LNCaP clone FGC (cell line): ENCODE results near the gene RGMA.
"Not testable (repeated sequence)": the region's sequence is repeated elsewhere in the genome, so short reads cannot be mapped to it uniquely, and the experiment has no call there.

Experiments used
- DNase-seq: peaks from one replicate; pipeline ENCODE4 v3.0.0-alpha.2; 2011; ENCODE audit warnings: low read depth
- H3K4me3 ChIP-seq: 2 replicates; pipeline ENCODE4 v1.5.1; 2011; ENCODE audit warnings: mild to moderate bottlenecking, low read depth, low read length, control low read depth
- TF ChIP-seq, protein P1 (sequence below): IDR thresholded peaks from 2 replicates; pipeline ENCODE4 v1.5.1; 2012; ENCODE audit warnings: mild to moderate bottlenecking; ENCODE audit not compliant: control insufficient read depth, insufficient read depth; ENCODE audit errors: extremely low read depth

RGMA gene

DNA sequence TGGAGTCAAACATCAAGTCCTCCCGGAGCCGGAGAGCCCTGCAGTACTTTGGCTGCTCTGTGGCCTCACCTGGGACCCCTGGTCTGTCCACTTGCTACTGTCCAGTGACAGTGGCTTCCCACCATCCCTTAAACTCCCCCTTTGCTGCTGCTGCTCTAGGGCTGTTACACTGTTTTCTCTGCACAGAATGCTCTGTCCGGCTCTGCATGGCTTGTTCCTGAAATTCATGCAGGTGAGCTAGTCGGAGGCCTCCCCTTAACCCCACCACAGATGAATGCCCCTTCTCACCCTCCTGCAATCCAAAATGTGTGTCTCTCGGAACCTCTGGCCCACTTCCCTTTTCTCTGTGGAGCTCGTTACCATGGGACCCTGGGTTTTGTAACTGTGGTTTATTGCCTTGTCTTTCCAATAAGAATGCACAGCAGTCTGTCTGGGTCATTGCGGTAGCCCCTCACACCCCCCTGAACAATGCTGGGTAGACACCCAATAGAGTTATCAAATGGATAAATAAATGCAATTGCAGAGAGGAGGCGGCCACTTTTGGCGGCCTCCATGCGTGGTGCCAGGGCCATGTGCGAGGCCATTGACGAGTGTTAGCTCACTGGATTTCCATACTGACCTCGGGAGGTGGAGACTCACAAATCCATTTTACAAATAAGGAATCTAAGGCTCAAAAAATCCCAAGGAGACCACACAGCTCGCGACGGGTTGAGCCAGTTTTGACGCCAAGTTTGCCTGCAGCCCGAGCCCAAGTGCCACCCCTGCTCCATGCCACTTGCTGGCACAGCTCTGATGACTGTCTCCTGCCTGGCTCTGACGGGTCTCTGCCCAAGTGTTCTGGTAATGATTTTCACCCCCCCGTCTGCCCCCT, 48.5 kb downstream of the RGMA start:
- no peak for DNase-seq
- no peak overlapping the region for H3K4me3 ChIP-seq
- TF ChIP-seq, protein P1, sequence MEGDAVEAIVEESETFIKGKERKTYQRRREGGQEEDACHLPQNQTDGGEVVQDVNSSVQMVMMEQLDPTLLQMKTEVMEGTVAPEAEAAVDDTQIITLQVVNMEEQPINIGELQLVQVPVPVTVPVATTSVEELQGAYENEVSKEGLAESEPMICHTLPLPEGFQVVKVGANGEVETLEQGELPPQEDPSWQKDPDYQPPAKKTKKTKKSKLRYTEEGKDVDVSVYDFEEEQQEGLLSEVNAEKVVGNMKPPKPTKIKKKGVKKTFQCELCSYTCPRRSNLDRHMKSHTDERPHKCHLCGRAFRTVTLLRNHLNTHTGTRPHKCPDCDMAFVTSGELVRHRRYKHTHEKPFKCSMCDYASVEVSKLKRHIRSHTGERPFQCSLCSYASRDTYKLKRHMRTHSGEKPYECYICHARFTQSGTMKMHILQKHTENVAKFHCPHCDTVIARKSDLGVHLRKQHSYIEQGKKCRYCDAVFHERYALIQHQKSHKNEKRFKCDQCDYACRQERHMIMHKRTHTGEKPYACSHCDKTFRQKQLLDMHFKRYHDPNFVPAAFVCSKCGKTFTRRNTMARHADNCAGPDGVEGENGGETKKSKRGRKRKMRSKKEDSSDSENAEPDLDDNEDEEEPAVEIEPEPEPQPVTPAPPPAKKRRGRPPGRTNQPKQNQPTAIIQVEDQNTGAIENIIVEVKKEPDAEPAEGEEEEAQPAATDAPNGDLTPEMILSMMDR: no peak

- not testable (repeated sequence) for H3K4me3 ChIP-seq, DNase-seq
These were observed 49.3 kb downstream of the RGMA start for GRCh38 chr15:93039562-93040287.

- no peak overlapping the region for H3K4me3 ChIP-seq
- TF ChIP-seq, protein P1: no peak
- DNase-seq: no peak
These were observed 50.9 kb downstream of the RGMA start for GRCh38 chr15:93037820-93038705.

DNA sequence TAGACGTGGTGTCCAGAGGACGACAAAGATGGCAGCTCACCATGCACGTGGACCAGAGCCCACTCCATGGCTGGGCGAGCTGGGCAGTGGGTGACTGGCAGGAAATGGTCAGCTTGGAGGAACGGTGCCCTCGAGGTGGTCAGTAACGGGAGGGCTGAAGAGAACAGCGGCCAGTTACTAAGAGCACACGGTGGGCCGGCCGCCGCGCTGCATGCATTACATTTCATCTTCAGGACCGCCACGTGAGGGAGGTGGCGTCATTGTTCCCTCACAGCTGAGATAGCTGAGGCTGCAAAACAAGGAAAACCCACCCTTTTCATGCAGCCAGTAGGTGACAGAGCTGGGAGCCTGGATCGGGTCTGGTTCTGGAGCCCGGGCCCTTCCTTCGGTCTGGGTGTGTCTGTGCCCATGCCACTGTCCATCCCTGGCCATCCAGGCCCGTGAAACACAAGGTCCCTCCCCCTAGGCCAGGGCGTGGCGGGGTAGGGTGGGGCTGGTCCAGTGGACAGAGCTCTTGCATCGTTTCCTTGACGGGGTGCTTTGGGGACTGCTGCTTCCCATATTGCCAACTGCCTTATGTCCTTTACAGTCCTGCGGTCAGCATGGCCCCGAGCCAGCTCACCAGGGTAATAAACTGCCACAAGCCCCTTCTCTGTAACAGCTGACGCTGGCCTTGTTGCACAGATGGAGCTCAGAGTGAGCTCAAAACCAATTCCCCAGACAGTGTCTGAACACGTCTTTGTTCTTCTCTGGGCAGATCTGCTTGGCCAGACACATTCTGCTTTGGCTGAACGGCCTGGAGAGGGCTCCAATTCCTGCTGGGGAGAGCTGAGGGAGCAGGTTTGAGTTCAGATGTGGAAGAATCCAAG, 51.8 kb downstream of the RGMA start:
- TF ChIP-seq, protein P1: no peak
- no peak overlapping the region for H3K4me3 ChIP-seq
- DNase-seq: no peak

- TF ChIP-seq, protein P1: peak; percentile 89
- no peak overlapping the region for H3K4me3 ChIP-seq
- DNase-seq: peak; percentile 13
These were observed 52.8 kb downstream of the RGMA start for GRCh38 chr15:93035953-93036810.

GRCh38 chr15:93035092-93035915, 53.7 kb downstream of the RGMA start:
- no peak overlapping the region for H3K4me3 ChIP-seq
- DNase-seq: no peak
- TF ChIP-seq, protein P1: no peak
